SK-N-SH treated with all-trans-retinoic acid at 6 μM for 48 hours (cell line): Measurements from ENCODE around the gene PPARGC1A.

ENCODE experiments used
- CSDC2 ChIP-seq: fragments of 250-450 bp; sonication (Bioruptor Pico); IDR thresholded peaks from 2 replicates; pipeline ENCODE4 v1.5.0; 2020; ENCODE audit warnings: mild to moderate bottlenecking, moderate library complexity
- PATZ1 ChIP-seq: fragments of 250-450 bp; sonication (Bioruptor Pico); IDR thresholded peaks from 2 replicates; pipeline ENCODE4 v1.8.0; 2020; ENCODE audit warnings: mild to moderate bottlenecking, moderate library complexity, borderline replicate concordance
- PPARA ChIP-seq: fragments of 250-450 bp; sonication (Bioruptor Pico); IDR thresholded peaks from 2 replicates; pipeline ENCODE4 v1.5.0; 2020; ENCODE audit warnings: mild to moderate bottlenecking, borderline replicate concordance

- TF ChIP-seq CSDC2 (CRISPR knock-in tag) (no peak), PPARA (CRISPR knock-in tag) (no peak), PATZ1 (no peak)
Measured at GRCh38 chr4:23750125-23750524, 139.7 kb downstream of the PPARGC1A start.
